Mesothelial cell of epicardium (in vitro differentiated cells): ENCODE measurements around the gene CYP11A1. TPM values are rescaled to one million over a fixed set of nuclear protein-coding genes. Genes with fewer than 3 reads are reported as not detected.

Source experiments
- DNase-seq, 2 experiments: peaks; one replicate each; pipeline ENCODE4 v3.0.0; 2021; ENCODE audit warnings: low spot score in 2 of 2; ENCODE audit not compliant: unreplicated experiment in 2 of 2
- H3K27ac Mint-ChIP-seq: 2 replicates; pipeline ENCODE4 v1.8.0; 2021; ENCODE audit warnings: mixed read lengths
- H3K27me3 Mint-ChIP-seq: 2 replicates; pipeline ENCODE4 v1.8.0; 2021; ENCODE audit warnings: low read depth, mixed read lengths
- H3K36me3 Mint-ChIP-seq: 2 replicates; pipeline ENCODE4 v1.8.0; 2021; ENCODE audit warnings: mixed read lengths
- H3K4me1 Mint-ChIP-seq: 2 replicates; pipeline ENCODE4 v1.8.0; 2021; ENCODE audit warnings: mixed read lengths
- H3K4me3 Mint-ChIP-seq: 2 replicates; pipeline ENCODE4 v1.8.0; 2021; ENCODE audit warnings: mild to moderate bottlenecking, moderate library complexity, mixed read lengths
- H3K9me3 Mint-ChIP-seq: 2 replicates; pipeline ENCODE4 v1.8.0; 2021; ENCODE audit warnings: mixed read lengths
- CTCF ChIP-seq: fragments of 200-600 bp; sonication (generic); IDR thresholded peaks from one replicate; pipeline ENCODE4 v1.5.0; 2021; ENCODE audit warnings: antibody characterized with exemption; ENCODE audit not compliant: unreplicated experiment
- total RNA-seq: library from RNA; stranded (reverse); gene quantifications from 3 replicates; pipeline ENCODE4 v1.2.1, GENCODE V29; 2021

Gene CYP11A1
- total RNA-seq, 1 donor from 2014 or later, result 7.0 TPM

- H3K9me3 Mint-ChIP-seq, result no peaks in the 10 kb centered on the region
- H3K27ac Mint-ChIP-seq, result no peak overlapping the region
- no peaks in the 10 kb centered on the region for H3K4me1 Mint-ChIP-seq
- no peaks in the 10 kb centered on the region for H3K36me3 Mint-ChIP-seq
- DNase-seq, result no peak
- no peak overlapping the region for H3K4me3 Mint-ChIP-seq
- no peaks in the 10 kb centered on the region for H3K27me3 Mint-ChIP-seq
- TF ChIP-seq CTCF, result no peak
These were observed 33.8 kb downstream of the CYP11A1 start for GRCh38 chr15:74333662-74334061.

GRCh38 chr15:74333093-74333492 is 34.4 kb downstream of the CYP11A1 start:
- Mint-ChIP-seq H3K4me1 (no peaks in the 10 kb centered on the region), H3K9me3 (no peaks in the 10 kb centered on the region), H3K4me3 (no peak overlapping the region), H3K36me3 (no peaks in the 10 kb centered on the region), H3K27ac (no peak overlapping the region), H3K27me3 (no peaks in the 10 kb centered on the region)
- no peak for TF ChIP-seq CTCF
- no peak for DNase-seq

- Mint-ChIP-seq H3K36me3 (no peaks in the 10 kb centered on the region), H3K4me1 (no peaks in the 10 kb centered on the region), H3K27me3 (no peaks in the 10 kb centered on the region), H3K27ac (no peak overlapping the region), H3K9me3 (no peaks in the 10 kb centered on the region), H3K4me3 (no peak overlapping the region)
- DNase-seq, result no peak
- TF ChIP-seq CTCF, result no peak
These were observed 34.8 kb downstream of the CYP11A1 start for GRCh38 chr15:74332611-74333010.

GRCh38 chr15:74332011-74332410 is 35.4 kb downstream of the CYP11A1 start:
- H3K27ac Mint-ChIP-seq, result no peak overlapping the region
- no peaks in the 10 kb centered on the region for H3K4me1 Mint-ChIP-seq
- no peak overlapping the region for H3K4me3 Mint-ChIP-seq
- no peak for DNase-seq
- H3K9me3 Mint-ChIP-seq, result no peaks in the 10 kb centered on the region
- no peaks in the 10 kb centered on the region for H3K36me3 Mint-ChIP-seq
- no peaks in the 10 kb centered on the region for H3K27me3 Mint-ChIP-seq
- no peak for TF ChIP-seq CTCF

GRCh38 chr15:74330861-74331408 is 36.5 kb downstream of the CYP11A1 start:
- H3K36me3 Mint-ChIP-seq, result no peaks in the 10 kb centered on the region
- no peak overlapping the region for H3K27ac Mint-ChIP-seq
- no peak for TF ChIP-seq CTCF
- no peaks in the 10 kb centered on the region for H3K4me1 Mint-ChIP-seq
- no peak for DNase-seq
- no peak overlapping the region for H3K4me3 Mint-ChIP-seq
- no peaks in the 10 kb centered on the region for H3K9me3 Mint-ChIP-seq
- no peaks in the 10 kb centered on the region for H3K27me3 Mint-ChIP-seq
